ENCODE results near the gene HAGH. TPM values are rescaled to one million over a fixed set of nuclear protein-coding genes. Genes with fewer than 3 reads are reported as not detected.

HAGH gene
- total RNA-seq, 4 donors from 2014 or later: 30.6 to 56.5 (median 43.4) TPM

GRCh38 chr16:1777375-1778199 lies 49.0 kb downstream of the HAGH start:
- Histone ChIP-seq H3K4me1 (peaks cover 25 to 78% (median 27%) of the 10 kb centered on the region in 3 donors), H3K36me3 (peaks cover 6 to 67% (median 28%) of the 10 kb centered on the region in 3 donors), H3K4me3 (no peak overlapping the region), H3K9me3 (no peaks in the 10 kb centered on the region), H3K27me3 (no peaks in the 10 kb centered on the region), H3K27ac (peak overlapping the region in 2 of 4 donors; percentile 28 to 44)
- TF ChIP-seq POLR2A (IDR thresholded peaks at IDR 0.05): no peak
- TF ChIP-seq, protein P1, sequence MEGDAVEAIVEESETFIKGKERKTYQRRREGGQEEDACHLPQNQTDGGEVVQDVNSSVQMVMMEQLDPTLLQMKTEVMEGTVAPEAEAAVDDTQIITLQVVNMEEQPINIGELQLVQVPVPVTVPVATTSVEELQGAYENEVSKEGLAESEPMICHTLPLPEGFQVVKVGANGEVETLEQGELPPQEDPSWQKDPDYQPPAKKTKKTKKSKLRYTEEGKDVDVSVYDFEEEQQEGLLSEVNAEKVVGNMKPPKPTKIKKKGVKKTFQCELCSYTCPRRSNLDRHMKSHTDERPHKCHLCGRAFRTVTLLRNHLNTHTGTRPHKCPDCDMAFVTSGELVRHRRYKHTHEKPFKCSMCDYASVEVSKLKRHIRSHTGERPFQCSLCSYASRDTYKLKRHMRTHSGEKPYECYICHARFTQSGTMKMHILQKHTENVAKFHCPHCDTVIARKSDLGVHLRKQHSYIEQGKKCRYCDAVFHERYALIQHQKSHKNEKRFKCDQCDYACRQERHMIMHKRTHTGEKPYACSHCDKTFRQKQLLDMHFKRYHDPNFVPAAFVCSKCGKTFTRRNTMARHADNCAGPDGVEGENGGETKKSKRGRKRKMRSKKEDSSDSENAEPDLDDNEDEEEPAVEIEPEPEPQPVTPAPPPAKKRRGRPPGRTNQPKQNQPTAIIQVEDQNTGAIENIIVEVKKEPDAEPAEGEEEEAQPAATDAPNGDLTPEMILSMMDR (IDR thresholded peaks at IDR 0.05): no peak
- WGBS, 2 donors: 60% methylated on average over 1 of the region's 36 CpGs; no CpG with 5 or more reads in 1 of the 2 donors
- DNase-seq: no peak
- intact Hi-C loops (cut with DNase I): no loop called here

DNA sequence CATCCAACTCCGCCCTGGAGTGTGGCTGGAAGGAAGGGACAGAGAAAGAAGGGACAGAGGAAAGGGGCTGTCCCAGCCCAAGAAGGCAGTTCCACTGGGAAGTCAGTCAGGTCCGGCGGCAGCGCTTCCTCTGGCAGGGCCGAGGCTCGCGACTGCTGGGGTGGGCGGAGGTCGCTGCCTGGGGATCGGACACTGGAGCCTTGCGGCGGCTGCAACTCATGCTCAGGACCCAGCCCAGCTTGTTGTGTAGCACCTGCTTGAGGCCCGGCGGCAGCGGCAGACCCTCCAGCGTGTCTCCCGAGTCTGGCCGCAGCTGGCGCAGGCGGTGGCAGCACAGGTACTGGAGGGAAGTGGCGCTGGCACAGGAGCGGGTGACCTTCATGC lies 49.6 kb downstream of the HAGH start:
- intact Hi-C loops (cut with DNase I): no loop called here
- Histone ChIP-seq H3K9me3 (no peaks in the 10 kb centered on the region), H3K4me3 (no peak overlapping the region), H3K27me3 (no peaks in the 10 kb centered on the region), H3K36me3 (peaks cover 6 to 67% (median 28%) of the 10 kb centered on the region in 3 donors), H3K4me1 (peaks cover 27 to 83% (median 29%) of the 10 kb centered on the region in 3 donors), H3K27ac (peak overlapping the region in 2 of 4 donors; percentile 13 to 44)
- TF ChIP-seq, protein P1 (IDR thresholded peaks at IDR 0.05): no peak
- no peak for TF ChIP-seq POLR2A (IDR thresholded peaks at IDR 0.05)
- DNase-seq: no peak
- 87% methylated on average over 3 of the region's 22 CpGs; no CpG with 5 or more reads in 1 of the 2 donors for WGBS, 2 donors

- intact Hi-C loops (cut with DNase I): no loop called here
- no CpG with 5 or more reads among the region's 13 CpGs for WGBS, 2 donors
- peaks cover 26 to 83% (median 29%) of the 10 kb centered on the region in 3 donors for H3K4me1 ChIP-seq
- no peak overlapping the region for H3K4me3 ChIP-seq
- no peaks in the 10 kb centered on the region for H3K9me3 ChIP-seq
- H3K27ac ChIP-seq: peak overlapping the region in 2 of 4 donors; percentile 13 to 44
- H3K36me3 ChIP-seq: peaks cover 6 to 67% (median 28%) of the 10 kb centered on the region in 3 donors
- TF ChIP-seq, protein P1 (IDR thresholded peaks at IDR 0.05): no peak
- TF ChIP-seq POLR2A (IDR thresholded peaks at IDR 0.05): no peak
- H3K27me3 ChIP-seq: no peaks in the 10 kb centered on the region
- DNase-seq: no peak
These were observed 50.0 kb downstream of the HAGH start for GRCh38 chr16:1776672-1776955.

GRCh38 chr16:1775846-1776671 lies 50.6 kb downstream of the HAGH start:
- Histone ChIP-seq H3K4me3 (no peak overlapping the region), H3K36me3 (peaks cover 6 to 65% (median 28%) of the 10 kb centered on the region in 3 donors), H3K27ac (no peak overlapping the region), H3K9me3 (no peaks in the 10 kb centered on the region), H3K27me3 (no peaks in the 10 kb centered on the region), H3K4me1 (peaks cover 21 to 83% (median 25%) of the 10 kb centered on the region in 3 donors)
- no peak for DNase-seq
- TF ChIP-seq POLR2A (IDR thresholded peaks at IDR 0.05): no peak
- WGBS, 2 donors: 75 to 100% methylated on average over 5 of the region's 28 CpGs
- intact Hi-C loops (cut with DNase I): no loop called here

DNA sequence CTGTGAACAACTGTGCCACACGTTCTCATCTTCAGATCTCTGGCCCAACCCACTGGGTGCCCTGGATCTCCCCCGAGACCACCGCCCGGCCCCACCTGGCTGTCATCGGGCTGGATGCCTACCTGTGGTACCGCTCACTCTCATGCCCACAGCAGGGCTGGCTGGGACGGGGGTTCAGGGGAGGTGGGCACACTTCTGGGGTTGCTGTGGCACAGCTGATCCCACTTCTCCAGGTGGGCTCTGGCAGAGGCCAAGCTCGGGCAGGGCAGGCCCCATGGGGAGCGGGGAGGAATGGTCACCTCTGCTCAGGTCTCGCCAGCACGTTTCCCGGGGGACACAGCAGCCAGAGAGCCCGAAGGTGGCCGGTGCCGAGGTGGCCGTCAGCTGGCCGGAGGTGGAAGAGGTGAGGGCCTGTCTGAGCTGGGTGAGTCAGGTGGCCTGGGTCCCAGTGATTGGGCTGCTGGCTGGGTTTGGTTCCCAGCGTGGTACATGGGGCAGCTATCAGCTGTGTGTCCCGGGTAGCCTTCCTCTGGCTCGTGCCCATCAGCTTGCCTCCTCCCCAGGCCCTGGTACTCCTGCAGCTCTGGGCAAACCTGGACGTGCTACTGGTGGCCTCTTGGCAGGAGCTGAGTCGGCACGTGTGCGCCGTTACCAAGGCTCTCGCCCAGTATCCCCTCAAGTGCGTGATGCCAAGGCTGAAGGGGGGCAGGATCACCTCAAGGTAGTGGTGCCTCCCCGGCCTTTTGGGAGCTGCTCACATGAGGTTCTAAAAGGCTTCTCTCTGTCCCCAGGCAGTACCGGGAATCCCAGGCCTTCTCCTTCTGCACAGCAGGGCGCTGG lies 51.4 kb downstream of the HAGH start:
- Histone ChIP-seq H3K36me3 (peaks cover 6 to 57% (median 28%) of the 10 kb centered on the region in 3 donors), H3K4me1 (peaks cover 20 to 83% (median 32%) of the 10 kb centered on the region in 3 donors), H3K9me3 (no peaks in the 10 kb centered on the region), H3K27me3 (no peaks in the 10 kb centered on the region), H3K27ac (peak overlapping the region in 1 of 4 donors; percentile 98), H3K4me3 (peak overlapping the region in 1 of 4 donors; percentile 98)
- WGBS, 2 donors: 59 to 80% methylated on average over 2 to 12 of the region's 30 CpGs
- intact Hi-C loops (cut with DNase I): no loop called here
- no peak for DNase-seq
- TF ChIP-seq, protein P1 (IDR thresholded peaks at IDR 0.05): no peak
- TF ChIP-seq POLR2A (IDR thresholded peaks at IDR 0.05): no peak
